ENCODE data around the gene ELMO1. TPM values are rescaled to one million over a fixed set of nuclear protein-coding genes. Genes with fewer than 3 reads are reported as not detected.

ELMO1 gene
- total RNA-seq, 4 donors from 2014 or later = 11.5 to 19.9 (median 17.4) TPM

DNA sequence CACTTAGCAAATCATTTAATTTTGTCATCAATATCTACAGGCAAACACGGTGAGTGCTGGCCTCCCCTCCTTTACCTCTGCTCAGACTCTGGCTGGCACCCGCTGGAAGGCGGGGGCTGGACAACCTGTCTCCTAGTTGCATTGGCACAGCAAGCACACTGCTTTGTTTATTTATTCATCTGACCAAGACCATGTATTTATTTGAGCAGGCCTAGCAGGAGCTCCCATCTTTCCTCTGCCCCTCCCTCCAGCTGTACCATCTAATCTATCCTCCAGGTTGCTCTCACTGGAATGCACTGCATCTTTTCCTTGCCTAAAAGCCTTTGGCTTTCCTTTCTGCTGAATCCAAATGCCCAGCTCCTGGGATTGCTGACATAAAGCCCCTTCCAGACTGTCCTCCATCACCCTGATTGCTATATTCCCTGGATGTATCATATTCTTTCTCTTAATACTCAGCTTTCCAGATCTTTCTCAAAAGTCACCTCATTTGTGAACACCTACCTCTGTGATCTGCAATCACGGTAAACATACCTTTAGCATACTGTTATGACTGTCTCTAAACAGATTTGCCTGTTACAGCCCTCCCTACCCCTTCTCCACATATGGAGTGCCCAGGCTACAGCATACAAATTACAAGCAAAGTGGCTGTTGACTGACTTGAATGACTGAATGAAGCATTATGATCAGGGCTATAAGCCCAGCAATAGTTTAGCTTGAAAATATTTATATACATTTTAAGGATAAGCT, 9.6 kb downstream of the ELMO1 start:
- WGBS, 2 donors = 90 to 91% methylated on average over 4 of the region's 4 CpGs
- intact Hi-C loops (cut with DNase I; ENCODE audit: low total_unique reads) = no loop called here
- no peak for TF ChIP-seq POLR2A (IDR thresholded peaks at IDR 0.05)
- no peak for TF ChIP-seq CTCF (IDR thresholded peaks at IDR 0.05)
- H3K4me3 ChIP-seq (ENCODE audit: low read depth, poor library complexity, severe bottlenecking) = no peak overlapping the region
- DNase-seq (ENCODE audit: low spot score in 2 of 2) = no peak

GRCh38 chr7:37435156-37435855, 13.4 kb downstream of the ELMO1 start:
- peak in 1 of 2 donors; percentile 8 for DNase-seq (ENCODE audit: low spot score in 2 of 2)
- TF ChIP-seq CTCF (IDR thresholded peaks at IDR 0.05) (no peak), POLR2A (IDR thresholded peaks at IDR 0.05) (no peak)
- 86 to 92% methylated on average over 6 of the region's 6 CpGs for WGBS, 2 donors
- no peak overlapping the region for H3K4me3 ChIP-seq (ENCODE audit: low read depth, poor library complexity, severe bottlenecking)
- intact Hi-C loops (cut with DNase I; ENCODE audit: low total_unique reads) = no loop called here

- no peak for TF ChIP-seq CTCF (IDR thresholded peaks at IDR 0.05)
- 64 to 68% methylated on average over 3 of the region's 3 CpGs for WGBS, 2 donors
- intact Hi-C loops (cut with DNase I; ENCODE audit: low total_unique reads) = no loop called here
- no peak overlapping the region for H3K4me3 ChIP-seq (ENCODE audit: low read depth, poor library complexity, severe bottlenecking)
- peak in 1 of 2 donors; percentile 12 for DNase-seq (ENCODE audit: low spot score in 2 of 2)
Observed at GRCh38 chr7:37434529-37434928, 14.1 kb downstream of the ELMO1 start.

DNA sequence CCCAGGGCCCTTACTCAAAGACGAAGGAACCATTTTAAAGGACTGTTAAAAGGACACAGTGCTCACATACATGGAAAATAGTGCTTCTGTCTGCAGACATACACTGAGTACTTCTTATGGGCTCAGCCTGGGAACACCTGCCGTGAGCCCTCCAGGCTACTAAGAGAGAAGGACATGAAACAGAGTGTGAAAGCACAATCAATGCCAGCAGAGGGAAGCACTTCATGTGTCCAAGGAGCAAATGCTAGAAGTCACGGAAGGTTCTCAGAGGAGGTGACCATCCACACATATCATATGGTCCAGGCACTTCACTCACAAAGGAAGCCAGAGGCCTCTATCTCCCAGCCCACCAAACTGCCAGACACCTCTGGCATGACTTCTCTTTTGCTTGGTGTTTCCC, 15.5 kb downstream of the ELMO1 start:
- 68 to 94% methylated on average over 3 of the region's 3 CpGs for WGBS, 2 donors
- H3K4me3 ChIP-seq (ENCODE audit: low read depth, poor library complexity, severe bottlenecking) = no peak overlapping the region
- TF ChIP-seq CTCF (IDR thresholded peaks at IDR 0.05) = no peak
- TF ChIP-seq POLR2A (IDR thresholded peaks at IDR 0.05) = no peak
- peak in 1 of 2 donors; percentile 57 for DNase-seq (ENCODE audit: low spot score in 2 of 2)
- intact Hi-C loops (cut with DNase I; ENCODE audit: low total_unique reads) = no loop called here

DNA sequence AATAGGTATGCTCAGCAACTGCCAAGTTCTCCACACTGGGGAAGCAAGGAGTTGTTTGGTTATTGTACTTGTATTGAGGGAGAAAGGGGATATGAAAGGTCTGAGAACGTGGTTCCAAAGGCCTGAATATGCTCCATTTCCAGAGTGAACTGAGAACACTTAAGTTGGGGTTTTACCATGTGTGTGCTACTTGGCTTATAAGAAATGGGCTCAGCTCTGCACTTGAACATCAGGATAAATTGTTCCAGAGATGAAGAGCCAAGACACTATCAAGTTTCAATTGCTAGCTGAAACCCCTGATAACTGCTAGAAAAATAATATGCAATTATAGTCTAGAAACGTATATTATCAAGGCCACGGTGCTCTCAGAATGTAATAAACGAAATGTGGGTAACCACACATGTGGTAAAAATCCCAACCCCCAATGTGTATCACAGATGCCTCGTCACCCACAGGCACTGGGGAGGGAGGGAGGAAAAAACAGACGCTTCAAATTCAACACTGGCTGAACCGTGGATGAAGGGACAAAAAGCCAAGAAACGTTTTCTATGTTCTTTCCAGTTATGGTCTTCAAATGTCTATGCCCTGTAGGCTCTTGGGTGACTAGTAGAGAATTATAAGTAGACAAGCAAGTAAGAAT, 16.3 kb downstream of the ELMO1 start:
- no peak for DNase-seq (ENCODE audit: low spot score in 2 of 2)
- intact Hi-C loops (cut with DNase I; ENCODE audit: low total_unique reads) = no loop called here
- TF ChIP-seq CTCF (IDR thresholded peaks at IDR 0.05) (no peak), POLR2A (IDR thresholded peaks at IDR 0.05) (no peak)
- WGBS, 2 donors = 28 to 41% methylated on average over 8 of the region's 8 CpGs
- H3K4me3 ChIP-seq (ENCODE audit: low read depth, poor library complexity, severe bottlenecking) = no peak overlapping the region

Measured in lower leg skin (tissue), 4 donors.